HUES64 (cell line): ENCODE measurements around the gene ATP11A. TPM values are rescaled to one million over a fixed set of nuclear protein-coding genes. Genes with fewer than 3 reads are reported as not detected.
A peak's percentile ranks its signal among the peaks of the same experiment; 100 is the strongest.

ENCODE experiments used
- H3K27ac ChIP-seq: 2 replicates; pipeline ENCODE4 v1.7.0; 2013; ENCODE audit warnings: low read depth, low read length, inconsistent platforms
- H3K27me3 ChIP-seq: 2 replicates; pipeline ENCODE4 v1.6.1; 2013; ENCODE audit warnings: mild to moderate bottlenecking, low read length; ENCODE audit not compliant: insufficient read depth
- H3K36me3 ChIP-seq: 2 replicates; pipeline ENCODE4 v1.6.1; 2013; ENCODE audit warnings: mild to moderate bottlenecking, low read length; ENCODE audit not compliant: insufficient read depth
- H3K4me1 ChIP-seq: 2 replicates; pipeline ENCODE4 v1.6.1; 2013; ENCODE audit warnings: mild to moderate bottlenecking, low read length, moderate library complexity; ENCODE audit not compliant: insufficient read depth
- H3K4me3 ChIP-seq: 2 replicates; pipeline ENCODE4 v1.5.1; 2013; ENCODE audit warnings: mild to moderate bottlenecking, low read length, moderate library complexity
- H3K9ac ChIP-seq: 2 replicates; pipeline ENCODE4 v1.6.1; 2013; ENCODE audit warnings: mild to moderate bottlenecking, low read depth, low read length
- H3K9me3 ChIP-seq: 2 replicates; pipeline ENCODE4 v1.6.1; 2013; ENCODE audit warnings: low read depth, low read length; ENCODE audit not compliant: insufficient read depth
- WGBS: fragments of 150-250, 120-280 bp; methylation state at CpG from one replicate; pipeline ENCODE4 v1.1.7; 2013; ENCODE audit warnings: missing lambda C conversion rate; 5-methylcytosine and 5-hydroxymethylcytosine counted together
- polyA plus RNA-seq, 2 experiments: library from polyadenylated mRNA; stranded (reverse); fragments of 50-300 nt; gene quantifications; one replicate each; pipeline ENCODE4 v1.2.3, GENCODE V29; 2013

Gene ATP11A
- polyA plus RNA-seq (2013, experiment 1 of 2): 14.7 TPM
- 18.6 TPM for polyA plus RNA-seq (2013, experiment 2 of 2)

DNA sequence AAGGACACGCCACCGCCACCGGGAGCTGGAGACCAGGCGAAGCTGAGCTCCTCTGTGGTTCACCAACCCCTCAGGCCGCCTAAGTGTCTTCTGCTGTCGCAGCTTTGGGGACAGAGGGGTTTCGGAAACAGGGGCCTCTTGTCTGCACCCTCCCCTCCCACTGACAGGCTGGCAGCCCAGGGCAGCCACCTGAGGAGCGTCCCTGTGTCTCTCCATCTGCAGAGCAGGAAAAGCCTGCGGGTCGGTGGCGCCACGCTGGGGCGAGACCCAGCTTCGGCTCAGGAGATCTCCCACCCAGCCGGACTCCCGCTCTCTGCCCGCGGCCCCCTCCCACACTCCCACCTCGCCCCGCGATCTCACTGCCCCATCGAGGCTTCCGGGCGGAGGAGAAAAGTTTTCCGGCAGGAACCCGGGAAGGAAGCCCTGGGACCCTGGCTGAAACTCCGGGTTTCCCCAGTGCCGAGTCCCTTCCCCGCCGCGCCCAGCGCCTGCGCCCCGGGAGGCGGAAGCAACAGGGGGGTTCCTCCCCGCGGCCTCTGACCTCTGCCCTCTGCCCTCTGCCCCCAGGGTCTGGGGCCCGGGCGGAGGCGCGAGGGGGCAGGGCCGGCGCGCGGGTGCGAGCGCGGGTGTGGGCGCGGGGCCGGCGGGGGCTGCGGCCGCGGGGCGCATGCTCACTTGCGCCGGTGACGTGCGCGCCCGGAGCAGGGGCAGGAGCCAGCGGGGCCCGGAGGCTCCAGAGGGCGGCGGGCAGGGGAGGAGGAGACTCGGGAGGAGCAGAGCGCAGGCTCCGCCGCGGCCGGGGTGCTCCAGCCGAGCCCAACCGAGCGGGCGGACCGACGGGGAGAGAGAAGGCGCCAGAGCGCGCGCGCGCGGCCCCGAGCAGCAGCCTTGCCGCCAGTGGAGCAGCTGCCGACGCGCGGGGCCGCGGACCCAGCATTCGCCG is at the start of gene ATP11A:
Gene ATP11A, plus strand, starts transcription at position 736 of the 943 bp plus-strand sequence. CDS start 379 bp downstream, outside the sequence.
- WGBS: 5% methylated on average over 95 of the region's 95 CpGs
- H3K4me1 ChIP-seq: peaks cover 31% of the 10 kb centered on the region
- peaks cover 9% of the 10 kb centered on the region for H3K27me3 ChIP-seq
- peak within 1 kb of the TSS; percentile 70 for H3K4me3 ChIP-seq
- H3K36me3 ChIP-seq: no peaks in the 10 kb centered on the region
- H3K9me3 ChIP-seq: no peaks in the 10 kb centered on the region
- peak within 1 kb of the TSS; percentile 32; the same call in 1 of the 2 replicates for H3K27ac ChIP-seq
- H3K9ac ChIP-seq: peak within 1 kb of the TSS; percentile 77

DNA sequence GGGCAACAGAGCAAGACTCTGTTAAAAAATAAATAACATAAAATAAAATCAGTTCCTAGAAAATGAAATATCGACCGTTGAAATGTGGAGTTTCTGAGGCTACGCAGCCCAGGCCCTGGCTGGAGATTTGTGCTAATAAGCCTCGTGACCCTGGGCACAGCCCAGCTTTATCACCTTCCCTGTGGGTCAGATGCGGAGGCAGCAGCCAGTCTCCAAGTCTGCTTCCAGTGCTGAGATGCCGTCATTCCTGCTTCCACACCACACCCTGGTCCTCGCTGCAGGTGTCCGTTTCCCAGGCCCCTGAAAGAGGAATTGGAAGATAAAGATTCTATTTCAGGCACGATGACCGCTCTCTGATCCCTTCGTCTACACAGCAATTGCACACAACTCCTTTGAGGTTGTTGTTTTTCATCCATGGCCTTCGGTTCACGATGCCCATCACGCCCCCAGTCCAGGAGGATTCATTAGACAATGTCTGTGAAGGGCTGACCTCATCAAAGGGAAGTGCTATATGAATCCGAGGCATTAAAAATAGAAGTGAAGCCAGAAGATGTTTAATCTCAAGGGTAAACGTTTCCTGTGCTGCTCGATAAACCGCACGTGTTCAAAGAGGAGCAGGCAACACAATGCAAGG is 48.3 kb upstream of the ATP11A start:
- H3K27ac ChIP-seq: no peak overlapping the region
- 96% methylated on average over 19 of the region's 19 CpGs for WGBS

DNA sequence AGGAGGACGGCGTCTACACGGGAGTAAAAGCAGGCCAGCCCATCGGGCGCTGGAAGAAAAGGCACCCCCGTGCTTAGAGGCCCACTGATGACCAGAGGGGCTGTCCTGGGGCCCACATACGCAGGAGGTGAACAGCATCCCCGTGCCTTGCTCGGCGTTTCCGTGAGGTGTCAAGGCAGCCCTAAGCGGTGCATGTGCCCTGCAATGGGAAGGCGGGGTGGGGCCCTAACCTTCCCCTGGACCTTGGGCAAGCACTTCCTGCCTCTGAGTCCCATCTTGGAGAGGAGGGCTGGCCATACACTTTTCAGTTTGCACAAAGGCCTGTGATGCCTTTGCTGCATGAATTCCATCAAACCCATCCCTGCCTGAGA is 47.8 kb upstream of the ATP11A start:
- WGBS: 94% methylated on average over 13 of the region's 13 CpGs
- no peak overlapping the region for H3K4me3 ChIP-seq
- H3K9me3 ChIP-seq: no peaks in the 10 kb centered on the region
- H3K27ac ChIP-seq: no peak overlapping the region
- no peaks in the 10 kb centered on the region for H3K4me1 ChIP-seq
- peaks cover 18% of the 10 kb centered on the region for H3K27me3 ChIP-seq
- H3K9ac ChIP-seq: no peak overlapping the region
- no peaks in the 10 kb centered on the region for H3K36me3 ChIP-seq

More for the DNA sequence above, 48.3 kb upstream of the ATP11A start:
- no peaks in the 10 kb centered on the region for H3K36me3 ChIP-seq
- H3K4me1 ChIP-seq: no peaks in the 10 kb centered on the region
- no peak overlapping the region for H3K9ac ChIP-seq
- H3K9me3 ChIP-seq: no peaks in the 10 kb centered on the region
- H3K4me3 ChIP-seq: no peak overlapping the region
- H3K27me3 ChIP-seq: peaks cover 18% of the 10 kb centered on the region

DNA sequence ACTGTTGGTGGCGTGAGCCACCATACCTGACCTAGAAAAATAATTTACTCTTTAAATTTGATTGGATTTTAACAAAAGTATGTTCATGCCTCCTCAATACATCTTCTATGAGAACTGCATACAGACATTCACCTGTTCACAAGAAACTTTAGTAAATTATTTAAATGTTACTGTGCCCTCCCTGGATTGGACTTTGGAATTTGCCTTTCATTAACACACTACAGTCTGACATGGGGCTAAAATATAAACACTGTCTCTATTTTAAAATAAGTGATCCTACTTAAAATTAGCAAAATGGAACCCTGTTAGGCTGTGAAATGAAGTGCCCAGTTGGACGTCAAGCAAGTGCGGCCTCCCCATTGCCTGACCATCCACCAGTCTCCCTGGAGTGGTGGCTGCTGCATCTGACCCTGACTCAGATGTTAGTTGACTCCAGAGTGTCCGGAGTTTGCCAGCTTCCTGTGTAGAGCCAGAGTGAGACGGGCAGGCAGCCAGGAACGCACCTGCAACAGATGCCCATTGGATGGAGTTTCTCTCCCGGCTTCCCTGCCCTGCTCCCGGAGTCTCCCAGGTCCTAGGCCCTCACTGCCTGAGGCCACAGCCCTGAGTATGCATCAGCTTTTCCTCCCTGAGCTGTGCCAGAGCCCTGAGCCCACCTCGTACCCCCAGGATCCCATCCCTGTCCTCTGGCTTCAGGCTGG is 45.9 kb upstream of the ATP11A start:
- H3K4me1 ChIP-seq: no peaks in the 10 kb centered on the region
- 92% methylated on average over 9 of the region's 9 CpGs for WGBS
- H3K36me3 ChIP-seq: no peaks in the 10 kb centered on the region
- H3K27ac ChIP-seq: no peak overlapping the region
- H3K27me3 ChIP-seq: peaks cover 18% of the 10 kb centered on the region
- H3K9me3 ChIP-seq: no peaks in the 10 kb centered on the region
- H3K9ac ChIP-seq: no peak overlapping the region
- H3K4me3 ChIP-seq: no peak overlapping the region

DNA sequence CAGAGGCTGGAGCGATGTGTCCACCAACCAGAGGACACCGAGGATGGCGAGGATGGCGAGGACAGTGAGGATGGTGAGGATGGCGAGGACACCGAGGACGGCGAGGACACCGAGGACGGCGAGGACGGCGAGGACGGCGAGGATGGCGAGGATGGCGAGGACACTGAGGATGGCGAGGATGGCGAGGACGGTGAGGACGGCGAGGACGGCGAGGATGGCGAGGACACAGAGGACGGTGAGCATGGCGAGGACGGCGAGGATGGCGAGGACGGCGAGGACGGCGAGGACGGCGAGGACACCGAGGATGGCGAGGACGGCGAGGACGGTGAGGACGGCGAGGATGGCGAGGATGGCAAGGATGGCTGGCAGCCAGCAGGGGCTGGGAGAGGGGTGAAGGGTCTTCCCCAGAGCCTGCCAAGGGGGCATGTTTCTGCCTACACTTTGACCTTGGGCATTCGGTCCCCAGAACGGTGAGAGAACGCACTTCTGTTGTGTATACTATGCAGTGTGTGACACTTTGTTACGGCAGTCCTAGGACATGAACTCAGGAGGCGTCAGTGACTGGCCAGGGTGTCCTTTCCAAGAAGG is 44.4 kb upstream of the ATP11A start:
- H3K4me3 ChIP-seq: no peak overlapping the region
- WGBS: 96% methylated on average over 49 of the region's 49 CpGs

DNA sequence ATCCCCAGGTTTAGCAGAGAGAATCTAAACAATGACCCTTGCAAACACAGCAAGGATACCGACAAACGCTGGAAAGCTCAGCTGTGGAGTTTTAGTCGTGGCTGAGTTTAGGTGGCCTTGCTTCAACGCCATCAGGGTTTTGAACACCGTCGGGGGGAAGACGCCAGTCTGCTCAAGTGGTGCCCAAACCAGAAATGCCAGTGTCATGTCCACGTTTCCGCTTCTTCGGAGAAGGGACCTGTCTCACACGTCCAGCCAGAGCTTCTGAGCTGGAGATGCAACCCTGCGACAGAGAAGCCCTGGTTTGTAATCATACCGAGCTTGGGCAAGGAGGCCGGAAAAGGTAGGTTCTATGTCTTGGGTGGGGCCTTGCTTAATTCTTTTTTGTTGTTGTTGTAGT is 42.6 kb upstream of the ATP11A start:
- Histone ChIP-seq H3K27ac (no peak overlapping the region), H3K9ac (no peak overlapping the region), H3K4me3 (no peak overlapping the region), H3K27me3 (no peaks in the 10 kb centered on the region), H3K9me3 (no peaks in the 10 kb centered on the region), H3K36me3 (no peaks in the 10 kb centered on the region), H3K4me1 (no peaks in the 10 kb centered on the region)
- 91% methylated on average over 14 of the region's 14 CpGs for WGBS

More for the DNA sequence above, 44.4 kb upstream of the ATP11A start:
- no peak overlapping the region for H3K9ac ChIP-seq
- H3K27me3 ChIP-seq: peaks cover 3% of the 10 kb centered on the region
- no peaks in the 10 kb centered on the region for H3K4me1 ChIP-seq
- no peak overlapping the region for H3K27ac ChIP-seq
- no peaks in the 10 kb centered on the region for H3K9me3 ChIP-seq
- H3K36me3 ChIP-seq: no peaks in the 10 kb centered on the region

DNA sequence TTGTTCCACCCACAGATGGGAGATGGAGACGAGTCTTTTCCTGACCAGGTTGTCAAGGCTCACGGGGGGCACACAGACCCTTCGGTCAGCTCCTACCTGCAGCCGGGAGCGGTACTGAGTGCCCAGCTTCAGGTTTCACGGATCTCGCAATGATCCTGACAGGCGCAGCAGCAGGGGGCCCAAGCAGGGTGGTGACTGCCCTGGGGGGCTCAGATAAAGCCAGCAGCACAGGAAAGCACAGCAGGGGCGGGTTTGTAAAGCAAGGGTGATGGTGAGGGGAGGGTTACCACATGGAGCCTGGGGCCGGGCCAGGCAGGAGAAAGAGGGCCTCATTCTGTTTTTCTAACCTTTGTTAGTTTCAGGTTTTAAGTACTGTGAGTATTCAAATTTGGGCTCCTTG is 41.7 kb upstream of the ATP11A start:
- 77% methylated on average over 10 of the region's 10 CpGs for WGBS
- no peak overlapping the region for H3K4me3 ChIP-seq

DNA sequence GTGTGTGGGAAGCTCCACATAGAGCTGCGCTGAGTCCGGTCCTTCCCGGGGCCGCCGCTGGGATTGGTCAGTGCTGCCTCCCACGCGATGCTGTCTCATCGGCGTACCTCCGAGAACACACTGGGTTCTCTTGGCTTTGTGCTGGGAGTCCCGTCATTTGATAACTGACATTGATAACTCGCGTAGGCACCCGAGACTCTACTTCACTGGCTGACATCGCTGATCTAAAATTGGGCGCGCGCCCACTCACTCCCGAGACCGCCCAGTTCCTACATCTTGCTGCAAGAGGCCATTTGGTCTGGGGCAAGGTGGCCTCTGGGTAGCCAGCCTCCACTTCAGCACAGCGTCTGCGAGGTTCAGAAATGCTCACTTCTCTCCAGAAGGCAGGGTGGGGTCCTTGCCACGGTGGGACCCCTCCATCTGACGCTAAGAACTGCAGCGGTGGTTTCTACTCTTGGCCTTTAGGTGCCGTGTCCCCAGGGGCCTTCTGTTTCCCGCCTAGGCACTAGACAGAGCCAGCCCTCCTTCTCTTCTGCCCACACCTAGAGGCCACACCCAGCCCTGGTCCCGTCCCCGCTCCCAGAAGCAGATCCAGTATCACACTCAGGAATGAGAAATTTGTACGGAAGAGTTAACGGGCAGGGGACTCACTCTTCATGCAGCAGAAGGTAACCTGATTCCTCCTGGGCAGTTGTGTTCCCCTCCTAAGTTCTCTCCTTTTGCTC is 40.7 kb upstream of the ATP11A start:
- H3K9ac ChIP-seq: no peak overlapping the region
- WGBS: 96% methylated on average over 31 of the region's 31 CpGs
- no peaks in the 10 kb centered on the region for H3K27me3 ChIP-seq
- H3K4me1 ChIP-seq: peaks cover 4% of the 10 kb centered on the region; the same call in 1 of the 2 replicates
- H3K36me3 ChIP-seq: no peaks in the 10 kb centered on the region
- H3K27ac ChIP-seq: no peak overlapping the region
- no peaks in the 10 kb centered on the region for H3K9me3 ChIP-seq
- no peak overlapping the region for H3K4me3 ChIP-seq

More for the DNA sequence above, 41.7 kb upstream of the ATP11A start:
- H3K27me3 ChIP-seq: no peaks in the 10 kb centered on the region
- no peaks in the 10 kb centered on the region for H3K36me3 ChIP-seq
- H3K27ac ChIP-seq: no peak overlapping the region
- H3K9ac ChIP-seq: no peak overlapping the region
- H3K9me3 ChIP-seq: no peaks in the 10 kb centered on the region
- peaks cover 4% of the 10 kb centered on the region; the same call in 1 of the 2 replicates for H3K4me1 ChIP-seq

DNA sequence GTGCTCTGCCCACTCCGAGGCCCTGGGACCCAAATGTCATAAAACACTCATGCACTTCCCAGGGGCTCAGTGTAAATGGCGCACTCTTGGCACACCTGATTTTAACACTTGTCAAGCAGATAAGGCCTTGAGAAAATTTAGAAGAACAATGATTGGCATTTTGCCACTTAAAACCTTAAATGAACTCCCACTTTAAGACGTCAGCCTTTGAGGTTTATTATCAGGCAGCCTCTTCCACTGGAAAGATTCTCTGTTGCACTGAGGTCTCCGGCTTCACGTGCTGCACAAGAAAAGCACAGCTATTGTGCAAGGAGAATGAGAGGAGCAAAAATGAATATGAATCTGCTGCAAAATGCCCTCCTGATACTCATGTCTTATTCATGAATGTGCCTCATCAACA is 38.5 kb upstream of the ATP11A start:
- no peak overlapping the region for H3K27ac ChIP-seq
- 94% methylated on average over 5 of the region's 5 CpGs for WGBS
- no peaks in the 10 kb centered on the region for H3K9me3 ChIP-seq
- H3K27me3 ChIP-seq: no peaks in the 10 kb centered on the region
- peaks cover 4% of the 10 kb centered on the region; the same call in 1 of the 2 replicates for H3K4me1 ChIP-seq
- H3K9ac ChIP-seq: no peak overlapping the region
- no peak overlapping the region for H3K4me3 ChIP-seq
- H3K36me3 ChIP-seq: no peaks in the 10 kb centered on the region

DNA sequence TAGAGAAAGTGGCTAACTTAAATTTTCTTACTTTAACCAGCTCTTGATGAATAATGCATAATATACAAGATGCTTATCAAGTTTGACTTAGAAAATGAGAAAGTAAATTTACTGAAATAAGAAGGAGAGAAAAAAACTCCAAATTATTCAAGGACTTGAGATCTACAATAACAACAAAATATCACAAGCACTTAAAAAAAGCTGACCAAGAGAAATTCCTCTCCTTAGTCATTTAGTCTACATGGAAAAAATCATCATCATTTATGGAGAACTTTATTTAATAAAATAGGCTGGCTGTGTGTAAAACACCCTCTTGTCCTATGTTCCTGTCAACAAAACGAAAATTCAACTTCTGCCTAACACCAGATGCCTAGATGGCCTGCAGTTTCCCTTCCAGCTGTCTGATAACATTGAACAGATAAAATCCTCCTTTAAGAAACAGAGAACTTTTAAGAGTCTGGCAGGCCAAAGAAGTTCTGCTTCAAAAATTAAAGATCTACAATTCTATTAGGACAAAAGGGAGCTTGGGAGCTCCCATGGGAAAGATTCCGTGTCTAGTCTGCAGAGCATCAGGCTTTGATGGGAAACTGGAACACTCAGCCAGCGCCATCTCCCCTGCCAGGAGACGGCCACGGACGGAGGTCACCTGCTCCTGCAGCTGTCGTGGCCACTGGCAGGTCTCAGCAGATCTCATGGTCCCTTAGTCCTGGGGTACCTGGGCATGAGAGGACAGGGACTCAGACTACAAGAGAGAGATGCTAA is 37.9 kb upstream of the ATP11A start:
- Histone ChIP-seq H3K4me3 (no peak overlapping the region), H3K9ac (no peak overlapping the region), H3K27ac (no peak overlapping the region), H3K4me1 (peaks cover 4% of the 10 kb centered on the region; the same call in 1 of the 2 replicates), H3K36me3 (no peaks in the 10 kb centered on the region), H3K27me3 (no peaks in the 10 kb centered on the region), H3K9me3 (no peaks in the 10 kb centered on the region)
- 88% methylated on average over 7 of the region's 7 CpGs for WGBS
